Fibroblast of pulmonary artery (primary cell): Measurements from ENCODE around the gene MSL1.
A peak's percentile ranks its signal among the peaks of the same experiment; 100 is the strongest.
"Not testable (repeated sequence)": the region's sequence is repeated elsewhere in the genome, so short reads cannot be mapped to it uniquely, and the experiment has no call there.

Experiments used
- DNase-seq: peaks from one replicate; pipeline ENCODE4 v3.0.0-alpha.2; 2010; ENCODE audit warnings: low read depth
- H3K4me3 ChIP-seq: replicated peaks from 2 replicates; pipeline ENCODE4 v1.5.1; 2011; ENCODE audit warnings: low read depth, mild to moderate bottlenecking, control low read depth, low read length, moderate library complexity
- CTCF ChIP-seq: IDR thresholded peaks from 2 replicates; pipeline ENCODE4 v1.5.1; 2011; ENCODE audit warnings: mild to moderate bottlenecking, control low read depth, low read length, inconsistent platforms; ENCODE audit errors: missing control alignments

Gene MSL1

DNA sequence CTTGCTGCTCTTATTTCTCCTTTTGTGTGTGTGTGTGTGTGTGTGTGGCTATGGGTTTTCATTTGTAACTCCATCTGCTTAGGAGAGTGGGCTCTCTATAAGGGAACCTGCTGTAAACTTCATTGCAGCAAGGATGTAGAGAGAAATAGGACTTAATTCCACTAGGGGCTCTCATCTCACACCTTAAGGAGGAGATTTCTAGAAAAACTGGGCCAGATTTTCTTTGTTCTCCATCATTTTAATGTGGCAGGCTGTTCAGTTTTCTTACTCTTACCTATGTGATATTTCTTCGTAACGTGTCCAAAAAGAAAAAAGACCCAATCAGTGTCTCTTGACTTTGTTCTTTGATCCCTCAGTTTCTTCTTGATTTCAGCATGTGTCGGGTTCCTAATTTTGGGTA is 14.0 kb downstream of the MSL1 start:
- no peak for DNase-seq
- no peak for TF ChIP-seq CTCF

GRCh38 chr17:40139566-40140058 is 17.8 kb downstream of the MSL1 start:
- H3K4me3 ChIP-seq = peak overlapping the region; percentile 68
- no peak for TF ChIP-seq CTCF
- DNase-seq = no peak

More for the DNA sequence above, 14.0 kb downstream of the MSL1 start:
- H3K4me3 ChIP-seq = no peak overlapping the region

GRCh38 chr17:40143166-40143565 is 21.4 kb downstream of the MSL1 start:
- not testable (repeated sequence) for H3K4me3 ChIP-seq, DNase-seq

GRCh38 chr17:40145476-40145875 is 23.7 kb downstream of the MSL1 start:
- no peak for TF ChIP-seq CTCF
- DNase-seq = no peak

GRCh38 chr17:40148527-40148926 is 26.8 kb downstream of the MSL1 start:
- H3K4me3 ChIP-seq = no peak overlapping the region
- TF ChIP-seq CTCF = no peak
- DNase-seq = no peak

More at GRCh38 chr17:40145476-40145875, 23.7 kb downstream of the MSL1 start:
- no peak overlapping the region for H3K4me3 ChIP-seq

GRCh38 chr17:40150276-40150675 is 28.5 kb downstream of the MSL1 start:
- no peak for TF ChIP-seq CTCF
- H3K4me3 ChIP-seq = no peak overlapping the region
- peak; percentile 15 for DNase-seq

DNA sequence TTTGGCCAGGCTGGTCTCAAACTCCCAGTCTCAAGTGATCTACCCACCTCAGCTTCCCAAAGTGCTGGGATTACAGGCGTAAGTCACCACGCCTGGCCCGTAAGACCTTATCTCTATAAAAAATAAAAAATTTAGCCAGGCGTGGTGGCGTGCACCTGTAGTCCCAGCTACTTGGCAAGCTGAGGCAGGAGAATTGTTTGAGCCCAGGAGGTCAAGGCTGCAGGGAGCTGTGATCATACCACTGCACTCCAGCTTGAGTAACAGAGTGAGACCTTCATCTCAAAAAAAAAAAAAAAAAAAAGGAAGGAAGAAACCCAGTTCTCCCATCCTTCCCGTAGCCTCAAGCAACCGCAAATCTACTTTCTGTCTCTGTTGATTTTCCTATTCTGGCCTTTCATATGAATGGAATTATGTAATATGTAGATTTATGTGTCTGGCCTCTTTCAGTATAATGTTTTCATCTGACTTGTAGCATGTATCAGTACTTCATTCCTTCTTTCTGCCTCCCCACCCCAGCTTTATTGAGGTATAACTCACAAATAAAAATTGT is 29.7 kb downstream of the MSL1 start:
- no peak for DNase-seq
- TF ChIP-seq CTCF = no peak
- no peak overlapping the region for H3K4me3 ChIP-seq
